MM.1S (cell line): ENCODE results near the gene PCDHGA5.
"Not testable (repeated sequence)": the region's sequence is repeated elsewhere in the genome, so short reads cannot be mapped to it uniquely, and the experiment has no call there.

Source experiments
- DNase-seq: peaks from one replicate; pipeline ENCODE4 v3.0.0-alpha.2; 2015
- H2AFZ ChIP-seq: fragments of 300-600 bp; sonication (generic); 2 replicates; pipeline ENCODE4 v1.6.0; 2016; ENCODE audit warnings: antibody characterized with exemption, low read length
- H3F3A ChIP-seq: fragments of 300-600 bp; sonication (generic); 2 replicates; pipeline ENCODE4 v1.6.1; 2016; ENCODE audit warnings: mild to moderate bottlenecking, antibody characterized with exemption, low read length, moderate library complexity, mixed read lengths; ENCODE audit not compliant: insufficient read depth
- H3K27ac ChIP-seq: fragments of 300-600 bp; sonication (generic); 2 replicates; pipeline ENCODE4 v1.5.1; 2016; ENCODE audit warnings: mild to moderate bottlenecking, low read length
- H3K27me3 ChIP-seq: fragments of 300-600 bp; sonication (generic); replicated peaks from 2 replicates; pipeline ENCODE4 v1.6.0; 2016; ENCODE audit warnings: low read length; ENCODE audit not compliant: insufficient read depth
- H3K36me3 ChIP-seq: fragments of 300-600 bp; sonication (generic); replicated peaks from 2 replicates; pipeline ENCODE4 v1.6.1; 2016; ENCODE audit warnings: mild to moderate bottlenecking, low read length, mixed read lengths; ENCODE audit not compliant: insufficient read depth
- H3K4me1 ChIP-seq: fragments of 300-600 bp; sonication (generic); 2 replicates; pipeline ENCODE4 v1.6.1; 2016; ENCODE audit warnings: low read length, mixed read lengths
- H3K4me2 ChIP-seq: fragments of 300-600 bp; sonication (generic); 2 replicates; pipeline ENCODE4 v1.6.0; 2016; ENCODE audit warnings: low read depth, low read length
- H3K4me3 ChIP-seq: fragments of 300-600 bp; sonication (generic); 2 replicates; pipeline ENCODE4 v1.5.1; 2016; ENCODE audit warnings: low read length, mixed read lengths
- H3K79me2 ChIP-seq: fragments of 300-600 bp; sonication (generic); 2 replicates; pipeline ENCODE4 v1.6.1; 2016; ENCODE audit warnings: mixed run types, low read length, mixed read lengths
- H3K9ac ChIP-seq: fragments of 300-600 bp; sonication (generic); 2 replicates; pipeline ENCODE4 v1.6.1; 2016; ENCODE audit warnings: low read length, mixed read lengths
- H3K9me2 ChIP-seq: fragments of 300-600 bp; sonication (generic); replicated peaks from 2 replicates; pipeline ENCODE4 v1.6.1; 2016; ENCODE audit warnings: mild to moderate bottlenecking, low read length, mixed read lengths; ENCODE audit not compliant: insufficient read depth
- H3K9me3 ChIP-seq: fragments of 300-600 bp; sonication (generic); replicated peaks from 2 replicates; pipeline ENCODE4 v1.6.1; 2016; ENCODE audit warnings: mild to moderate bottlenecking, low read length, mixed read lengths; ENCODE audit not compliant: insufficient read depth
- H4K20me1 ChIP-seq: fragments of 300-600 bp; sonication (generic); 2 replicates; pipeline ENCODE4 v1.6.1; 2016; ENCODE audit warnings: mild to moderate bottlenecking, low read length, moderate library complexity, mixed read lengths; ENCODE audit not compliant: insufficient read depth
- CTCF ChIP-seq: fragments of 300-600 bp; sonication (generic); IDR thresholded peaks from 2 replicates; pipeline ENCODE4 v1.5.1; 2016; ENCODE audit warnings: antibody characterized with exemption, low read length, mixed read lengths
- EZH2 ChIP-seq: fragments of 300-600 bp; sonication (generic); optimal IDR thresholded peaks from 2 replicates; pipeline ENCODE3; 2017; ENCODE audit warnings: low read depth, mild to moderate bottlenecking, antibody characterized with exemption, low read length, mixed read lengths
- EZH2phosphoT487 ChIP-seq: fragments of 300-600 bp; sonication (generic); IDR thresholded peaks from 2 replicates; pipeline ENCODE4 v1.6.1; 2018; ENCODE audit warnings: antibody characterized with exemption, low read length

PCDHGA5 gene

GRCh38 chr5:141328231-141328630, 35.7 kb upstream of the PCDHGA5 start:
- no peaks in the 10 kb centered on the region for H3K36me3 ChIP-seq
- H4K20me1 ChIP-seq = no peaks in the 10 kb centered on the region
- H3K27ac ChIP-seq = no peak overlapping the region
- H3K9me3 ChIP-seq = no peaks in the 10 kb centered on the region
- H3K9me2 ChIP-seq = no peaks in the 10 kb centered on the region
- H3K9ac ChIP-seq = no peak overlapping the region
- H3K4me3 ChIP-seq = no peak overlapping the region
- TF ChIP-seq EZH2 (no peak), CTCF (no peak), EZH2phosphoT487 (no peak)
- H3K79me2 ChIP-seq = no peaks in the 10 kb centered on the region
- H3K4me1 ChIP-seq = no peaks in the 10 kb centered on the region
- no peaks in the 10 kb centered on the region for H3K27me3 ChIP-seq
- no peaks in the 10 kb centered on the region for H3F3A ChIP-seq
- no peak overlapping the region for H3K4me2 ChIP-seq
- DNase-seq = no peak
- no peak overlapping the region for H2AFZ ChIP-seq

GRCh38 chr5:141330299-141331080, 33.5 kb upstream of the PCDHGA5 start, which contains the start of gene PCDHGA1:
Gene PCDHGA1 (plus strand): TSS chr5:141330514.
- peak; percentile 70 for DNase-seq
- no peaks in the 10 kb centered on the region for H3K79me2 ChIP-seq

GRCh38 chr5:141332571-141332970, 31.4 kb upstream of the PCDHGA5 start:
- H2AFZ ChIP-seq, H3K27me3 ChIP-seq, H3K9me3 ChIP-seq, H3F3A ChIP-seq, H3K79me2 ChIP-seq, H3K9ac ChIP-seq, H3K4me3 ChIP-seq, H3K4me1 ChIP-seq, DNase-seq, H3K36me3 ChIP-seq, H3K9me2 ChIP-seq, H3K27ac ChIP-seq, H3K4me2 ChIP-seq, H4K20me1 ChIP-seq: not testable (repeated sequence)

More at GRCh38 chr5:141330299-141331080, 33.5 kb upstream of the PCDHGA5 start, which contains the start of gene PCDHGA1:
- no peaks in the 10 kb centered on the region for H3K9me2 ChIP-seq
- H2AFZ ChIP-seq = peak within 1 kb of the TSS; percentile 73
- H4K20me1 ChIP-seq = no peaks in the 10 kb centered on the region
- H3K4me3 ChIP-seq = peak within 1 kb of the TSS; percentile 59
- peak within 1 kb of the TSS; percentile 75 for H3K4me2 ChIP-seq
- no peak within 1 kb of the TSS for H3K27ac ChIP-seq
- 0 out of 2 replicates have a peak, but pooled peaks cover 6% of the 10 kb centered on the region for H3K27me3 ChIP-seq
- H3F3A ChIP-seq = no peaks in the 10 kb centered on the region
- H3K9ac ChIP-seq = peak within 1 kb of the TSS; percentile 34; the same call in 1 of the 2 replicates
- no peaks in the 10 kb centered on the region for H3K9me3 ChIP-seq
- no peaks in the 10 kb centered on the region for H3K4me1 ChIP-seq
- no peaks in the 10 kb centered on the region for H3K36me3 ChIP-seq
- peak; percentile 74 for TF ChIP-seq CTCF
- no peak for TF ChIP-seq EZH2
